IMR-90 (cell line): ENCODE data around the gene CDK2AP2. TPM values are rescaled to one million over a fixed set of nuclear protein-coding genes. Genes with fewer than 3 reads are reported as not detected.

Experiments
- ATAC-seq: fragments of 200-7000 bp; cut with Tn5 transposase; 2 replicates; pipeline ENCODE4 v1.9.1; 2020; ENCODE audit warnings: low read depth, mild to moderate bottlenecking, moderate library complexity
- BruUV-seq: library from RNA; stranded (reverse); fragments of 400-500 nt; replicated peaks from 2 replicates; lab custom pipeline; 2021; lab: Mats Ljungman, UMichigan
- CTCF ChIA-PET: fragments of 300-600 bp; formaldehyde crosslinking; extraction: SDS; loops from one replicate; lab custom pipeline; 2021; ENCODE audit warnings: antibody characterized with exemption; lab: Yijun Ruan, JAX
- POLR2A ChIA-PET: fragments of 300-600 bp; sonication (Branson Sonifier 250); formaldehyde crosslinking; loops from one replicate; lab custom pipeline; 2022; ENCODE audit warnings: antibody characterized with exemption; ENCODE audit not compliant: unreplicated experiment; lab: Charles Lee
- DNase-seq: peaks from one replicate; pipeline ENCODE4 v3.0.0; 2013
- H2AFZ ChIP-seq: replicated peaks from 2 replicates; pipeline ENCODE3; 2013; ENCODE audit warnings: low read length, mild to moderate bottlenecking; ENCODE audit not compliant: poor library complexity
- H2AK5ac ChIP-seq: 2 replicates; pipeline ENCODE4 v1.6.1; 2013; ENCODE audit warnings: low read depth, low read length, inconsistent platforms
- H2AK9ac ChIP-seq: replicated peaks from 2 replicates; pipeline ENCODE3; 2013; ENCODE audit warnings: mild to moderate bottlenecking, low read depth, low read length, moderate library complexity; ENCODE audit not compliant: poor library complexity
- H2BK120ac ChIP-seq: 2 replicates; pipeline ENCODE4 v1.6.1; 2013; ENCODE audit warnings: low read depth, low read length, inconsistent platforms
- H2BK15ac ChIP-seq: 3 replicates; pipeline ENCODE4 v1.6.1; 2013; ENCODE audit warnings: low read depth, low read length, inconsistent platforms
- H2BK20ac ChIP-seq: 2 replicates; pipeline ENCODE4 v1.6.1; 2013; ENCODE audit warnings: low read depth, mild to moderate bottlenecking, inconsistent platforms, low read length, moderate library complexity
- H2BK5ac ChIP-seq: 2 replicates; pipeline ENCODE4 v1.6.1; 2013; ENCODE audit warnings: mild to moderate bottlenecking, low read depth, low read length, inconsistent platforms; ENCODE audit not compliant: poor library complexity, severe bottlenecking
- H3K14ac ChIP-seq: replicated peaks from 2 replicates; pipeline ENCODE4 v1.6.1; 2013; ENCODE audit warnings: low read depth, low read length, inconsistent platforms
- H3K18ac ChIP-seq: 2 replicates; pipeline ENCODE4 v1.6.1; 2013; ENCODE audit warnings: low read depth, low read length, control low read depth
- H3K23ac ChIP-seq: 2 replicates; pipeline ENCODE4 v1.6.1; 2013; ENCODE audit warnings: low read depth, low read length, inconsistent platforms
- H3K27ac ChIP-seq: 2 replicates; pipeline ENCODE4 v1.5.1; 2013; ENCODE audit warnings: mild to moderate bottlenecking, control low read depth, low read length; ENCODE audit not compliant: insufficient read depth
- H3K27me3 ChIP-seq: 2 replicates; pipeline ENCODE4 v1.6.1; 2013; ENCODE audit warnings: low read length; ENCODE audit not compliant: control insufficient read depth, insufficient read depth
- H3K36me3 ChIP-seq: 2 replicates; pipeline ENCODE4 v1.6.1; 2013; ENCODE audit warnings: low read length, mixed read lengths; ENCODE audit not compliant: control insufficient read depth, insufficient read depth
- H3K4ac ChIP-seq: 2 replicates; pipeline ENCODE4 v1.6.1; 2013; ENCODE audit warnings: low read depth, low read length, inconsistent platforms
- H3K4me1 ChIP-seq: 2 replicates; pipeline ENCODE4 v1.6.1; 2013; ENCODE audit warnings: low read length, mixed read lengths; ENCODE audit not compliant: control insufficient read depth, insufficient read depth
- H3K4me2 ChIP-seq: 2 replicates; pipeline ENCODE4 v1.6.1; 2013; ENCODE audit warnings: low read depth, mild to moderate bottlenecking, control low read depth, low read length, moderate library complexity
- H3K4me3 ChIP-seq: 2 replicates; pipeline ENCODE4 v1.5.1; 2013; ENCODE audit warnings: low read depth, mild to moderate bottlenecking, control low read depth, low read length, moderate library complexity; ENCODE audit not compliant: insufficient read depth
- H3K56ac ChIP-seq: 2 replicates; pipeline ENCODE4 v1.6.1; 2013; ENCODE audit warnings: low read length, inconsistent platforms; ENCODE audit not compliant: insufficient read depth; ENCODE audit errors: extremely low read depth
- H3K79me1 ChIP-seq, 2 experiments: 2 replicates each; pipeline ENCODE4 v1.6.1; 2013; ENCODE audit warnings: low read length in 2 of 2, inconsistent platforms in 1 of 2, low read depth in 1 of 2
- H3K9ac ChIP-seq: 2 replicates; pipeline ENCODE4 v1.6.1; 2013; ENCODE audit warnings: low read depth, low read length, control low read depth
- H3K9me1 ChIP-seq: 2 replicates; pipeline ENCODE4 v1.6.1; 2013; ENCODE audit warnings: low read length, inconsistent platforms; ENCODE audit not compliant: insufficient read depth
- H3K9me3 ChIP-seq: 2 replicates; pipeline ENCODE4 v1.6.1; 2013; ENCODE audit warnings: low read length; ENCODE audit not compliant: control insufficient read depth, insufficient read depth
- H4K20me1 ChIP-seq: 2 replicates; pipeline ENCODE4 v1.6.1; 2013; ENCODE audit warnings: low read length, inconsistent platforms; ENCODE audit not compliant: insufficient read depth
- H4K5ac ChIP-seq: 2 replicates; pipeline ENCODE4 v1.6.1; 2013; ENCODE audit warnings: mild to moderate bottlenecking, low read depth, low read length, control low read depth
- H4K8ac ChIP-seq, 2 experiments: 2 replicates each; pipeline ENCODE4 v1.6.1; 2013; ENCODE audit warnings: low read depth in 2 of 2, low read length in 2 of 2, control low read depth in 1 of 2, inconsistent platforms in 1 of 2
- H4K91ac ChIP-seq: 2 replicates; pipeline ENCODE4 v1.6.1; 2013; ENCODE audit warnings: low read depth, low read length, inconsistent platforms; ENCODE audit not compliant: insufficient read depth
- CEBPB ChIP-seq: IDR thresholded peaks from 2 replicates; pipeline ENCODE4 v1.6.1; 2012; ENCODE audit warnings: low read depth, low read length, improper control_type of control experiment
- CHD1 ChIP-seq: IDR thresholded peaks from 2 replicates; pipeline ENCODE4 v1.6.1; 2012; ENCODE audit warnings: low read depth, low read length, improper control_type of control experiment
- FOS ChIP-seq: fragments of 150-350 bp; IDR thresholded peaks from 2 replicates; pipeline ENCODE4 v1.6.1; 2016; ENCODE audit warnings: low read depth, low read length
- MAFK ChIP-seq: IDR thresholded peaks from 2 replicates; pipeline ENCODE4 v1.6.1; 2012; ENCODE audit warnings: low read depth, low read length, improper control_type of control experiment
- MAZ ChIP-seq: IDR thresholded peaks from 2 replicates; pipeline ENCODE4 v1.6.1; 2012; ENCODE audit warnings: low read depth, mild to moderate bottlenecking, low read length, improper control_type of control experiment, moderate library complexity, borderline replicate concordance
- MXI1 ChIP-seq: IDR thresholded peaks from 2 replicates; pipeline ENCODE4 v1.6.1; 2012; ENCODE audit warnings: low read depth, mild to moderate bottlenecking, low read length, moderate library complexity, borderline replicate concordance
- NFE2L2 ChIP-seq: fragments of 150-350 bp; IDR thresholded peaks from 2 replicates; pipeline ENCODE4 v1.6.1; 2016; ENCODE audit warnings: low read depth, mild to moderate bottlenecking, low read length
- POLR2A ChIP-seq: IDR thresholded peaks from 2 replicates; pipeline ENCODE4 v1.6.1; 2012; ENCODE audit warnings: mild to moderate bottlenecking, low read depth, low read length
- RAD21 ChIP-seq: IDR thresholded peaks from 2 replicates; pipeline ENCODE4 v1.6.1; 2012; ENCODE audit warnings: low read length, improper control_type of control experiment
- RCOR1 ChIP-seq: IDR thresholded peaks from 2 replicates; pipeline ENCODE4 v1.6.1; 2012; ENCODE audit warnings: mild to moderate bottlenecking, low read length, improper control_type of control experiment; ENCODE audit not compliant: insufficient replicate concordance
- RFX5 ChIP-seq: IDR thresholded peaks from 2 replicates; pipeline ENCODE4 v1.8.0; 2012; ENCODE audit warnings: low read depth, mild to moderate bottlenecking, low read length, moderate library complexity
- SMC3 ChIP-seq: fragments of 150-350 bp; IDR thresholded peaks from 2 replicates; pipeline ENCODE4 v1.6.1; 2016; ENCODE audit warnings: low read depth, mild to moderate bottlenecking, antibody characterized with exemption, low read length, moderate library complexity
- WGBS, 2 experiments: methylation state at CpG; one replicate each; pipeline versions ENCODE4 v1.1.5 to v1.1.7; 2013; ENCODE audit warnings: missing lambda C conversion rate in 2 of 2; ENCODE audit not compliant: insufficient read length in 1 of 2; ENCODE audit errors: extremely low coverage in 2 of 2; 5-methylcytosine and 5-hydroxymethylcytosine counted together
- dilution Hi-C: fragments of 300-500 bp; cut with HindIII; formaldehyde crosslinking; loops from one replicate; pipeline ENCODE4 v1.14.3; 2018; ENCODE audit warnings: low sequenced_read_pairs; ENCODE audit not compliant: unreplicated experiment
- in situ Hi-C: fragments of 300-500 bp; cut with MboI; formaldehyde crosslinking; loops from 3 replicates; pipeline ENCODE4 v1.14.3; 2019; ENCODE audit warnings: low sequenced_read_pairs, inconsistent platforms, mixed read lengths
- intact Hi-C: fragments of 100-400 bp; cut with micrococcal nuclease; formaldehyde crosslinking; loops from 2 replicates; pipeline ENCODE4 v1.10.0; 2022
- polyA plus RNA-seq, 3 experiments: library from polyadenylated mRNA; depleted of rRNA; stranded (reverse); fragments of >200 nt; gene quantifications; 2 replicates each; pipeline ENCODE4 v1.2.3, GENCODE V29; 2012; ENCODE audit warnings: low replicate concordance in 1 of 3
- total RNA-seq: library from RNA; depleted of rRNA; stranded (reverse); fragments of >200 nt; gene quantifications from 2 replicates; pipeline ENCODE4 v1.2.3, GENCODE V29; 2012
- TF ChIP-seq, protein P1 (sequence below): fragments of 150-350 bp; IDR thresholded peaks from 2 replicates; pipeline ENCODE4 v1.6.1; 2017; ENCODE audit warnings: mild to moderate bottlenecking, antibody characterized with exemption, low read length, low read depth
- TF ChIP-seq, protein P2 (sequence below): fragments of 150-350 bp; IDR thresholded peaks from 2 replicates; pipeline ENCODE4 v1.6.1; 2016; ENCODE audit warnings: low read depth, mild to moderate bottlenecking, low read length, moderate library complexity, borderline replicate concordance

Gene CDK2AP2
- total and polyA plus RNA-seq, 2 of the 4 experiments (the other 2 are of a cell fraction): 8.1 to 44.7 TPM

DNA sequence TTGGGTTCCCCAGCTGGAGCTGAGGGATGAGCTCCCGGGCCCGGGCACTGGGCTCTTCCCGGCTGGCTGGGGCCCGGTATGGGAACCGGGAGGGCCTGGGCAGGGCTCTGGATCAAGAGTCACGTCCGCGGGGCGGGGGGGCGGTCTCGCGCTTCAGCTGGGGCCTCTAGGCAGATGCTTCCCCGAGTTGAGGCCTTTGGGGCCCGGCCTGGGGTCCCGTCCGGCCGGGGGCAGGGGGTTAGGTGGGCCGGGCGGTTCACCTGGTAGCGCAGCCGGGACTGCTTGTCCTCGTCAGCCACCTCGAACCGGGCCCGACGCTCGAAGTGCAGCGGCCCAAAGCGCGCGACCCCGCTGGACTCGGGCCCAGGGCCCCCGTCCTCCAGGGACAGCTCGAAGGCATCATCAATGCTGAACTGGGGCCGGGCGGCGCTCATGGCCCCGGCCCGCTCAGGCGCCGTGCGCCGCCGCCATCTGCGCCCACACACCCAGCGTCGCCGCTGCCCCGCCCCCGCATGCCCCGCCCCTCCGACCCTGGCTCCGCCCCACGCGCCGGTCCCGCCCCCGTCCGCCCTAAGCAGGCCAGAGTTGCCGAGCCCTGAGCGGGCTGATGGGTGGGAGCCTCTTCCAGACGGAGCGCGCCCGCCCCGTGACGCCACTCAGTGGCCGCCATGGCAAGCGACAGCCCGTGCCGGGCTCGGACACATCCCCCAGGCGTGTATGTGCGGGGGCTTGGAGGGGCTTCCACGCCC lies 39.0 kb downstream of the CDK2AP2 start, which contains the start of gene TMEM134:
Gene TMEM134 (minus strand): TSS at position 493 of the 749 bp plus-strand sequence. CDS start 59 bp downstream, at position 434.
- H3K4me3 ChIP-seq: peak within 1 kb of the TSS; percentile 87
- peak within 1 kb of the TSS; percentile 94 for H3K4ac ChIP-seq
- no peaks in the 10 kb centered on the region for H3K9me3 ChIP-seq
- H3K36me3 ChIP-seq: peaks cover 2% of the 10 kb centered on the region; the same call in 1 of the 2 replicates
- no peak within 1 kb of the TSS for H2BK15ac ChIP-seq
- WGBS, 2 experiments: 0% methylated on average over 32 of the region's 76 CpGs; no CpG with 5 or more reads in 1 of the 2 experiments
- H3K27ac ChIP-seq: peak within 1 kb of the TSS; percentile 78
- BruUV-seq: no TSS peak
- peaks cover 12% of the 10 kb centered on the region for H3K9me1 ChIP-seq
- DNase-seq (peak; percentile 87), ATAC-seq (peak; percentile 96)
- H3K4me2 ChIP-seq: peak within 1 kb of the TSS; percentile 94
- intact Hi-C loops: loop anchor here (1.0 kb wide), 1 partner anchor 26 kb away; the partner anchor contains the start of gene CORO1B
- peak within 1 kb of the TSS; percentile 99 for H2AK9ac ChIP-seq
- H4K5ac ChIP-seq: peak within 1 kb of the TSS; percentile 60
- POLR2A ChIA-PET: interaction anchor here (0.6 to 1.3 kb wide), 2 partner anchors 26 to 68 kb away, joined by 4 to 6 read pairs; partner anchors contain the start of genes CORO1B and PPP1CA
- H4K91ac ChIP-seq: peak within 1 kb of the TSS; percentile 93
- peak within 1 kb of the TSS; percentile 95 for H3K23ac ChIP-seq
- H3K4me1 ChIP-seq: peaks cover 7% of the 10 kb centered on the region
- H3K27me3 ChIP-seq: peaks cover 3% of the 10 kb centered on the region; the same call in 1 of the 2 replicates
- H4K8ac ChIP-seq: peak within 1 kb of the TSS; percentile 100
- CTCF ChIA-PET: interaction anchor here (0.7 to 1.5 kb wide), 2 partner anchors 67 to 117 kb away, joined by 3 read pairs; partner anchors contain the start of gene PPP1CA
- no peak within 1 kb of the TSS; the same call in 1 of the 2 replicates for H2BK20ac ChIP-seq
- H3K14ac ChIP-seq: peak within 1 kb of the TSS; percentile 98
- peak within 1 kb of the TSS; percentile 100 for H2AFZ ChIP-seq
- peak within 1 kb of the TSS; percentile 66 for H2BK5ac ChIP-seq
- in situ Hi-C loops: no loop called here
- H3K9ac ChIP-seq: peak within 1 kb of the TSS; percentile 79
- H3K56ac ChIP-seq: peak within 1 kb of the TSS; percentile 52
- dilution Hi-C loops: no loop called here
- H3K79me1 ChIP-seq: peaks cover 4 to 24% of the 10 kb centered on the region in 2 experiments; a peak in 2 of 4 replicates
- H2AK5ac ChIP-seq: peak within 1 kb of the TSS; percentile 87
- peak within 1 kb of the TSS; percentile 16 for H3K18ac ChIP-seq
- H2BK120ac ChIP-seq: peak within 1 kb of the TSS; percentile 61
- H4K20me1 ChIP-seq: no peaks in the 10 kb centered on the region
- TF ChIP-seq RFX5: no peak
- TF ChIP-seq RCOR1: no peak
- TF ChIP-seq SMC3: peak; percentile 53; the same call in 1 of the 2 replicates
- TF ChIP-seq, protein P1, sequence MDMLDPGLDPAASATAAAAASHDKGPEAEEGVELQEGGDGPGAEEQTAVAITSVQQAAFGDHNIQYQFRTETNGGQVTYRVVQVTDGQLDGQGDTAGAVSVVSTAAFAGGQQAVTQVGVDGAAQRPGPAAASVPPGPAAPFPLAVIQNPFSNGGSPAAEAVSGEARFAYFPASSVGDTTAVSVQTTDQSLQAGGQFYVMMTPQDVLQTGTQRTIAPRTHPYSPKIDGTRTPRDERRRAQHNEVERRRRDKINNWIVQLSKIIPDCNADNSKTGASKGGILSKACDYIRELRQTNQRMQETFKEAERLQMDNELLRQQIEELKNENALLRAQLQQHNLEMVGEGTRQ: peak; percentile 59; the same call in 1 of the 2 replicates
- peak; percentile 54 for TF ChIP-seq RAD21
- peak; percentile 76; the same call in 1 of the 2 replicates for TF ChIP-seq MXI1
- peak; percentile 88; the same call in 1 of the 2 replicates for TF ChIP-seq MAZ
- no peak for TF ChIP-seq MAFK
- no peak for TF ChIP-seq NFE2L2
- no peak for TF ChIP-seq CEBPB
- TF ChIP-seq POLR2A: peak; percentile 79
- no peak for TF ChIP-seq FOS
- TF ChIP-seq, protein P2, sequence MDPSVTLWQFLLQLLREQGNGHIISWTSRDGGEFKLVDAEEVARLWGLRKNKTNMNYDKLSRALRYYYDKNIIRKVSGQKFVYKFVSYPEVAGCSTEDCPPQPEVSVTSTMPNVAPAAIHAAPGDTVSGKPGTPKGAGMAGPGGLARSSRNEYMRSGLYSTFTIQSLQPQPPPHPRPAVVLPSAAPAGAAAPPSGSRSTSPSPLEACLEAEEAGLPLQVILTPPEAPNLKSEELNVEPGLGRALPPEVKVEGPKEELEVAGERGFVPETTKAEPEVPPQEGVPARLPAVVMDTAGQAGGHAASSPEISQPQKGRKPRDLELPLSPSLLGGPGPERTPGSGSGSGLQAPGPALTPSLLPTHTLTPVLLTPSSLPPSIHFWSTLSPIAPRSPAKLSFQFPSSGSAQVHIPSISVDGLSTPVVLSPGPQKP: no peak
- TF ChIP-seq CHD1: no peak
